Immature natural killer cell (primary cell): ENCODE results near the gene TSR3. TPM values are rescaled to one million over a fixed set of nuclear protein-coding genes. Genes with fewer than 3 reads are reported as not detected.

ENCODE experiments used
- DNase-seq, 3 donors: peaks; one replicate each; pipeline ENCODE4 v3.0.0; 2022; ENCODE audit warnings: mixed read lengths in 1 of 3
- H3K27ac Mint-ChIP-seq, 6 donors: one replicate each; pipeline ENCODE4 v1.8.0; 2020; ENCODE audit warnings: mixed read lengths in 6 of 6, mild to moderate bottlenecking in 5 of 6, inconsistent platforms in 4 of 6, moderate library complexity in 3 of 6
- H3K27me3 Mint-ChIP-seq, 3 donors: one replicate each; pipeline ENCODE4 v1.8.0; 2020 to 2021; ENCODE audit warnings: low read depth in 3 of 3, mild to moderate bottlenecking in 3 of 3, mixed read lengths in 3 of 3, moderate library complexity in 3 of 3, inconsistent platforms in 1 of 3
- H3K36me3 Mint-ChIP-seq, 3 donors: one replicate each; pipeline ENCODE4 v1.8.0; 2020; ENCODE audit warnings: mixed read lengths in 3 of 3, inconsistent platforms in 2 of 3, mild to moderate bottlenecking in 2 of 3
- H3K4me1 Mint-ChIP-seq, 2 donors: one replicate each; pipeline ENCODE4 v1.8.0; 2020; ENCODE audit warnings: inconsistent platforms in 2 of 2, mild to moderate bottlenecking in 2 of 2, mixed read lengths in 2 of 2, moderate library complexity in 1 of 2
- H3K4me3 Mint-ChIP-seq, 5 donors: one replicate each; pipeline ENCODE4 v1.8.0; 2020; ENCODE audit warnings: mild to moderate bottlenecking in 5 of 5, mixed read lengths in 5 of 5, inconsistent platforms in 3 of 5, moderate library complexity in 3 of 5
- H3K9me3 Mint-ChIP-seq, 6 donors: one replicate each; pipeline ENCODE4 v1.8.0; 2020; ENCODE audit warnings: mild to moderate bottlenecking in 6 of 6, mixed read lengths in 6 of 6, inconsistent platforms in 4 of 6, moderate library complexity in 3 of 6
- polyA plus RNA-seq, 3 donors: library from polyadenylated mRNA; unstranded; fragments of 300-500 nt; fragmentation: Illumina TruSeq; gene quantifications; one replicate each; pipeline ENCODE4 v1.2.3, GENCODE V29; 2021

The TSR3 gene
- polyA plus RNA-seq, 3 donors from 2014 or later = 104 to 143 (median 114) TPM

- Mint-ChIP-seq H3K27me3 (peaks cover 4 to 8% (median 7%) of the 10 kb centered on the region in 3 donors), H3K9me3 (no peaks in the 10 kb centered on the region), H3K4me1 (peaks cover 24 to 38% of the 10 kb centered on the region in 2 donors), H3K27ac (no peak overlapping the region), H3K36me3 (peaks cover 8 to 33% (median 9%) of the 10 kb centered on the region in 3 donors), H3K4me3 (no peak overlapping the region)
- no peak for DNase-seq
These were observed 36.3 kb downstream of the TSR3 start for GRCh38 chr16:1315081-1316032.

GRCh38 chr16:1314399-1315068, 37.1 kb downstream of the TSR3 start:
- DNase-seq = no peak
- Mint-ChIP-seq H3K27ac (no peak overlapping the region), H3K36me3 (peaks cover 4 to 31% (median 9%) of the 10 kb centered on the region in 3 donors), H3K27me3 (peaks cover 4 to 12% (median 11%) of the 10 kb centered on the region in 3 donors), H3K4me3 (no peak overlapping the region), H3K4me1 (peaks cover 29 to 42% of the 10 kb centered on the region in 2 donors), H3K9me3 (no peaks in the 10 kb centered on the region)

- no peak overlapping the region for H3K4me3 Mint-ChIP-seq
- peaks cover 29 to 41% of the 10 kb centered on the region in 2 donors for H3K4me1 Mint-ChIP-seq
- DNase-seq = no peak
- peaks cover 6 to 16% (median 15%) of the 10 kb centered on the region in 3 donors for H3K27me3 Mint-ChIP-seq
- no peak overlapping the region for H3K27ac Mint-ChIP-seq
- H3K36me3 Mint-ChIP-seq = peaks cover 4 to 27% (median 9%) of the 10 kb centered on the region in 3 donors
- H3K9me3 Mint-ChIP-seq = no peaks in the 10 kb centered on the region
These were observed 37.8 kb downstream of the TSR3 start for GRCh38 chr16:1313721-1314369.

GRCh38 chr16:1312903-1313302, 38.8 kb downstream of the TSR3 start:
- DNase-seq = no peak
- peak overlapping the region in 1 of 6 donors; percentile 19 for H3K27ac Mint-ChIP-seq
- H3K4me3 Mint-ChIP-seq = peak overlapping the region; percentile 22 to 98 (median 44)
- H3K9me3 Mint-ChIP-seq = no peaks in the 10 kb centered on the region
- peaks cover 29 to 43% of the 10 kb centered on the region in 2 donors for H3K4me1 Mint-ChIP-seq
- peaks cover 6 to 15% (median 14%) of the 10 kb centered on the region in 3 donors for H3K27me3 Mint-ChIP-seq
- H3K36me3 Mint-ChIP-seq = peaks cover 0 to 18% (median 4%) of the 10 kb centered on the region in 3 donors

- H3K27ac Mint-ChIP-seq = peak overlapping the region in 1 of 6 donors; percentile 19
- peaks cover 29 to 43% of the 10 kb centered on the region in 2 donors for H3K4me1 Mint-ChIP-seq
- H3K27me3 Mint-ChIP-seq = peaks cover 6 to 15% (median 14%) of the 10 kb centered on the region in 3 donors
- H3K36me3 Mint-ChIP-seq = peaks cover 0 to 14% (median 4%) of the 10 kb centered on the region in 3 donors
- no peaks in the 10 kb centered on the region for H3K9me3 Mint-ChIP-seq
- peak overlapping the region; percentile 22 to 99 (median 58) for H3K4me3 Mint-ChIP-seq
- no peak for DNase-seq
These were observed 39.2 kb downstream of the TSR3 start for GRCh38 chr16:1312467-1312816.

GRCh38 chr16:1311738-1312466, 39.8 kb downstream of the TSR3 start:
- Mint-ChIP-seq H3K27me3 (peaks cover 7 to 15% (median 14%) of the 10 kb centered on the region in 3 donors), H3K9me3 (no peaks in the 10 kb centered on the region), H3K4me3 (peak overlapping the region; percentile 97 to 99 (median 98)), H3K27ac (peak overlapping the region in 1 of 6 donors; percentile 96), H3K36me3 (peaks cover 0 to 13% (median 4%) of the 10 kb centered on the region in 3 donors), H3K4me1 (peaks cover 29 to 43% of the 10 kb centered on the region in 2 donors)
- DNase-seq = no peak

- H3K36me3 Mint-ChIP-seq = peaks cover 0 to 7% (median 0%) of the 10 kb centered on the region in 3 donors
- H3K27ac Mint-ChIP-seq = peak overlapping the region; percentile 89 to 100 (median 98)
- peak overlapping the region; percentile 97 to 99 (median 98) for H3K4me3 Mint-ChIP-seq
- no peaks in the 10 kb centered on the region for H3K9me3 Mint-ChIP-seq
- H3K4me1 Mint-ChIP-seq = peaks cover 29 to 44% of the 10 kb centered on the region in 2 donors
- no peak for DNase-seq
- H3K27me3 Mint-ChIP-seq = peaks cover 8 to 15% (median 14%) of the 10 kb centered on the region in 3 donors
These were observed 40.4 kb downstream of the TSR3 start for GRCh38 chr16:1311212-1311737.

- peak; percentile 39 to 50 (median 47) for DNase-seq
- peaks cover 8 to 15% (median 12%) of the 10 kb centered on the region in 3 donors for H3K27me3 Mint-ChIP-seq
- H3K9me3 Mint-ChIP-seq = no peaks in the 10 kb centered on the region
- H3K4me1 Mint-ChIP-seq = peaks cover 29 to 45% of the 10 kb centered on the region in 2 donors
- H3K27ac Mint-ChIP-seq = peak overlapping the region; percentile 89 to 100 (median 98)
- H3K4me3 Mint-ChIP-seq = peak overlapping the region; percentile 97 to 99 (median 98)
- peaks cover 0 to 3% (median 0%) of the 10 kb centered on the region in 3 donors for H3K36me3 Mint-ChIP-seq
These were observed 40.9 kb downstream of the TSR3 start for GRCh38 chr16:1310832-1311200.

GRCh38 chr16:1309888-1310831, 41.5 kb downstream of the TSR3 start:
- peak; percentile 75 to 81 (median 79) for DNase-seq
- peak overlapping the region; percentile 89 to 100 (median 98) for H3K27ac Mint-ChIP-seq
- peaks cover 0 to 3% (median 0%) of the 10 kb centered on the region in 3 donors for H3K36me3 Mint-ChIP-seq
- peaks cover 8 to 15% (median 12%) of the 10 kb centered on the region in 3 donors for H3K27me3 Mint-ChIP-seq
- no peaks in the 10 kb centered on the region for H3K9me3 Mint-ChIP-seq
- peak overlapping the region; percentile 97 to 99 (median 98) for H3K4me3 Mint-ChIP-seq
- H3K4me1 Mint-ChIP-seq = peaks cover 29 to 44% of the 10 kb centered on the region in 2 donors

- peak within 1 kb of the TSS; percentile 98 to 100 (median 99) for H3K27ac Mint-ChIP-seq
- peaks cover 6 to 16% (median 15%) of the 10 kb centered on the region in 3 donors for H3K27me3 Mint-ChIP-seq
- H3K36me3 Mint-ChIP-seq = peaks cover 0 to 3% (median 0%) of the 10 kb centered on the region in 3 donors
- H3K9me3 Mint-ChIP-seq = no peaks in the 10 kb centered on the region
- peak; percentile 99 for DNase-seq
- H3K4me1 Mint-ChIP-seq = peaks cover 29 to 44% of the 10 kb centered on the region in 2 donors
- H3K4me3 Mint-ChIP-seq = peak within 1 kb of the TSS; percentile 97 to 99 (median 98)
These were observed 42.4 kb downstream of the TSR3 start, which contains the start of gene UBE2I for GRCh38 chr16:1308977-1309885. Gene UBE2I (plus strand): TSS chr16:1309636. CDS start chr16:1314031, 4,395 bp downstream.
